ENCODE results near the gene TBC1D24. TPM values are rescaled to one million over a fixed set of nuclear protein-coding genes. Genes with fewer than 3 reads are reported as not detected.

Gene TBC1D24
- total and polyA plus RNA-seq, 9 of the 15 experiments (the other 6 are each of a cell fraction or from before 2014, with no cell fraction given): 1.7 to 22.6 (median 7.2) TPM

DNA sequence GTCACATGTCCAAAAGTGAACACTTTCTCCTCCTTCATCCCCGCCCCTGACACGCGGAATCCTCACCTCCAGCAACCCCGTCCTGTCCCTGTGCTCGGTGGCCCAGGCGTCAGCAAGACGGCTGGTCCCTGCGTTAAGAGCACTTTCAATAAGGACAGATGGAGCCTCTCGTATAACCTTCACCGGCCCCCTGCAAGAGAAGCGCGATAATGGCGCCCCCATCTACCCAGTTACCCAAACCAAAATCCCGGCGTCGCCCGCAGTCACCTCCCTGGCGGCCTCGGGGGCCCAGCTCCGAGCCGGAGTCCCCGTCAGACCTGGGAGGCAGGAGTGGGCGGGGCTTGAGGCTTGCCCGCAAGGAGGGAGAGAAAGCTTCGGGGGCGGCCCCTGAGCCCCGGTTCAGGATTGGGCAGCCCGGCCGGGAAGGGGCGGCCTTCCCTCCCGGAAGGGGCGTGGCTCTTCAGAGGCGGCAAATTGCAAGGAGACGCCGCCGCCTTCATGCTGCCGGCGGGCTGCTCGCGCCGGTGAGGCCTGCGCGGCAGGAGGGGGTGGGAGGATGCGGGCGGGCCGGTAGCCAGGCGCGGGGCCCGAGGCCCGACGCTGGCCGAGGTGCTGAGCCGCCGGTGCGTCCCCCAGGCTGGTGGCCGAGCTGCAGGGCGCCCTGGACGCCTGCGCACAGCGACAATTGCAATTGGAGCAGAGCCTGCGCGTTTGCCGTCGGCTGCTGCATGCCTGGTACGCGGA is 15.1 kb upstream of the TBC1D24 start, which contains the start of gene TEDC2 (continued):
- TF ChIP-seq, protein P1, sequence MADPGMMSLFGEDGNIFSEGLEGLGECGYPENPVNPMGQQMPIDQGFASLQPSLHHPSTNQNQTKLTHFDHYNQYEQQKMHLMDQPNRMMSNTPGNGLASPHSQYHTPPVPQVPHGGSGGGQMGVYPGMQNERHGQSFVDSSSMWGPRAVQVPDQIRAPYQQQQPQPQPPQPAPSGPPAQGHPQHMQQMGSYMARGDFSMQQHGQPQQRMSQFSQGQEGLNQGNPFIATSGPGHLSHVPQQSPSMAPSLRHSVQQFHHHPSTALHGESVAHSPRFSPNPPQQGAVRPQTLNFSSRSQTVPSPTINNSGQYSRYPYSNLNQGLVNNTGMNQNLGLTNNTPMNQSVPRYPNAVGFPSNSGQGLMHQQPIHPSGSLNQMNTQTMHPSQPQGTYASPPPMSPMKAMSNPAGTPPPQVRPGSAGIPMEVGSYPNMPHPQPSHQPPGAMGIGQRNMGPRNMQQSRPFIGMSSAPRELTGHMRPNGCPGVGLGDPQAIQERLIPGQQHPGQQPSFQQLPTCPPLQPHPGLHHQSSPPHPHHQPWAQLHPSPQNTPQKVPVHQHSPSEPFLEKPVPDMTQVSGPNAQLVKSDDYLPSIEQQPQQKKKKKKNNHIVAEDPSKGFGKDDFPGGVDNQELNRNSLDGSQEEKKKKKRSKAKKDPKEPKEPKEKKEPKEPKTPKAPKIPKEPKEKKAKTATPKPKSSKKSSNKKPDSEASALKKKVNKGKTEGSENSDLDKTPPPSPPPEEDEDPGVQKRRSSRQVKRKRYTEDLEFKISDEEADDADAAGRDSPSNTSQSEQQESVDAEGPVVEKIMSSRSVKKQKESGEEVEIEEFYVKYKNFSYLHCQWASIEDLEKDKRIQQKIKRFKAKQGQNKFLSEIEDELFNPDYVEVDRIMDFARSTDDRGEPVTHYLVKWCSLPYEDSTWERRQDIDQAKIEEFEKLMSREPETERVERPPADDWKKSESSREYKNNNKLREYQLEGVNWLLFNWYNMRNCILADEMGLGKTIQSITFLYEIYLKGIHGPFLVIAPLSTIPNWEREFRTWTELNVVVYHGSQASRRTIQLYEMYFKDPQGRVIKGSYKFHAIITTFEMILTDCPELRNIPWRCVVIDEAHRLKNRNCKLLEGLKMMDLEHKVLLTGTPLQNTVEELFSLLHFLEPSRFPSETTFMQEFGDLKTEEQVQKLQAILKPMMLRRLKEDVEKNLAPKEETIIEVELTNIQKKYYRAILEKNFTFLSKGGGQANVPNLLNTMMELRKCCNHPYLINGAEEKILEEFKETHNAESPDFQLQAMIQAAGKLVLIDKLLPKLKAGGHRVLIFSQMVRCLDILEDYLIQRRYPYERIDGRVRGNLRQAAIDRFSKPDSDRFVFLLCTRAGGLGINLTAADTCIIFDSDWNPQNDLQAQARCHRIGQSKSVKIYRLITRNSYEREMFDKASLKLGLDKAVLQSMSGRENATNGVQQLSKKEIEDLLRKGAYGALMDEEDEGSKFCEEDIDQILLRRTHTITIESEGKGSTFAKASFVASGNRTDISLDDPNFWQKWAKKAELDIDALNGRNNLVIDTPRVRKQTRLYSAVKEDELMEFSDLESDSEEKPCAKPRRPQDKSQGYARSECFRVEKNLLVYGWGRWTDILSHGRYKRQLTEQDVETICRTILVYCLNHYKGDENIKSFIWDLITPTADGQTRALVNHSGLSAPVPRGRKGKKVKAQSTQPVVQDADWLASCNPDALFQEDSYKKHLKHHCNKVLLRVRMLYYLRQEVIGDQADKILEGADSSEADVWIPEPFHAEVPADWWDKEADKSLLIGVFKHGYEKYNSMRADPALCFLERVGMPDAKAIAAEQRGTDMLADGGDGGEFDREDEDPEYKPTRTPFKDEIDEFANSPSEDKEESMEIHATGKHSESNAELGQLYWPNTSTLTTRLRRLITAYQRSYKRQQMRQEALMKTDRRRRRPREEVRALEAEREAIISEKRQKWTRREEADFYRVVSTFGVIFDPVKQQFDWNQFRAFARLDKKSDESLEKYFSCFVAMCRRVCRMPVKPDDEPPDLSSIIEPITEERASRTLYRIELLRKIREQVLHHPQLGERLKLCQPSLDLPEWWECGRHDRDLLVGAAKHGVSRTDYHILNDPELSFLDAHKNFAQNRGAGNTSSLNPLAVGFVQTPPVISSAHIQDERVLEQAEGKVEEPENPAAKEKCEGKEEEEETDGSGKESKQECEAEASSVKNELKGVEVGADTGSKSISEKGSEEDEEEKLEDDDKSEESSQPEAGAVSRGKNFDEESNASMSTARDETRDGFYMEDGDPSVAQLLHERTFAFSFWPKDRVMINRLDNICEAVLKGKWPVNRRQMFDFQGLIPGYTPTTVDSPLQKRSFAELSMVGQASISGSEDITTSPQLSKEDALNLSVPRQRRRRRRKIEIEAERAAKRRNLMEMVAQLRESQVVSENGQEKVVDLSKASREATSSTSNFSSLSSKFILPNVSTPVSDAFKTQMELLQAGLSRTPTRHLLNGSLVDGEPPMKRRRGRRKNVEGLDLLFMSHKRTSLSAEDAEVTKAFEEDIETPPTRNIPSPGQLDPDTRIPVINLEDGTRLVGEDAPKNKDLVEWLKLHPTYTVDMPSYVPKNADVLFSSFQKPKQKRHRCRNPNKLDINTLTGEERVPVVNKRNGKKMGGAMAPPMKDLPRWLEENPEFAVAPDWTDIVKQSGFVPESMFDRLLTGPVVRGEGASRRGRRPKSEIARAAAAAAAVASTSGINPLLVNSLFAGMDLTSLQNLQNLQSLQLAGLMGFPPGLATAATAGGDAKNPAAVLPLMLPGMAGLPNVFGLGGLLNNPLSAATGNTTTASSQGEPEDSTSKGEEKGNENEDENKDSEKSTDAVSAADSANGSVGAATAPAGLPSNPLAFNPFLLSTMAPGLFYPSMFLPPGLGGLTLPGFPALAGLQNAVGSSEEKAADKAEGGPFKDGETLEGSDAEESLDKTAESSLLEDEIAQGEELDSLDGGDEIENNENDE (IDR thresholded peaks at IDR 0.05; ENCODE audit: low read depth, low read length): no peak
- TF ChIP-seq CBX3 (IDR thresholded peaks at IDR 0.05; ENCODE audit: borderline replicate concordance in 1 of 2, low read length in 2 of 2): no peak
- TF ChIP-seq DPF2 (IDR thresholded peaks at IDR 0.05): 0 out of 2 replicates have a peak, but pooled peaks have one; percentile 33
- no peak for TF ChIP-seq KHSRP (IDR thresholded peaks at IDR 0.05)
- no peak for TF ChIP-seq SIRT6 (IDR thresholded peaks at IDR 0.05; ENCODE audit: low read depth, low read length)
- TF ChIP-seq SMAD4 (CRISPR knock-in tag; conservative IDR thresholded peaks at IDR 0.05): peak; percentile 61; the same call in 1 of the 2 replicates
- peak; percentile 47 for TF ChIP-seq RBBP5 (IDR thresholded peaks at IDR 0.05; ENCODE audit: borderline replicate concordance, insufficient read depth, low read length, poor library complexity, severe bottlenecking)
- TF ChIP-seq, protein P2, sequence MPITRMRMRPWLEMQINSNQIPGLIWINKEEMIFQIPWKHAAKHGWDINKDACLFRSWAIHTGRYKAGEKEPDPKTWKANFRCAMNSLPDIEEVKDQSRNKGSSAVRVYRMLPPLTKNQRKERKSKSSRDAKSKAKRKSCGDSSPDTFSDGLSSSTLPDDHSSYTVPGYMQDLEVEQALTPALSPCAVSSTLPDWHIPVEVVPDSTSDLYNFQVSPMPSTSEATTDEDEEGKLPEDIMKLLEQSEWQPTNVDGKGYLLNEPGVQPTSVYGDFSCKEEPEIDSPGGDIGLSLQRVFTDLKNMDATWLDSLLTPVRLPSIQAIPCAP (CRISPR knock-in tag; IDR thresholded peaks at IDR 0.05; ENCODE audit: borderline replicate concordance): no peak
- no peak for TF ChIP-seq HDAC8 (tag; IDR thresholded peaks at IDR 0.05)
- TF ChIP-seq ZBTB11 (CRISPR knock-in tag; IDR thresholded peaks at IDR 0.05): no peak
- no peak for TF ChIP-seq GTF2F1 (IDR thresholded peaks at IDR 0.05; ENCODE audit: low read depth, low read length)
